Tibial nerve (tissue), 4 donors: Measurements from ENCODE around the gene FAM171A1. TPM values are rescaled to one million over a fixed set of nuclear protein-coding genes. Genes with fewer than 3 reads are reported as not detected.
A peak's percentile ranks its signal among the peaks of the same experiment; 100 is the strongest.
"Not testable (repeated sequence)": the region's sequence is repeated elsewhere in the genome, so short reads cannot be mapped to it uniquely, and the experiment has no call there.

Source experiments
- DNase-seq, 2 donors: peaks; one replicate each; pipeline ENCODE4 v3.0.0-alpha.2; 2019; ENCODE audit warnings: low spot score in 2 of 2
- H3K27ac ChIP-seq, 4 donors: fragments of 200-600 bp; sonication (generic) in 3 of 4; one replicate each; pipeline ENCODE4 v1.5.1; 2017 to 2019; ENCODE audit warnings: mild to moderate bottlenecking in 1 of 4
- H3K27me3 ChIP-seq, 2 donors: fragments of 200-600 bp; sonication (generic) in 1 of 2; one replicate each; pipeline versions ENCODE4 v1.5.1 to v1.6.0; 2017 to 2019
- H3K36me3 ChIP-seq, 3 donors: fragments of 200-600 bp; sonication (generic); one replicate each; pipeline ENCODE4 v1.5.1; 2018 to 2019
- H3K4me1 ChIP-seq, 4 donors: fragments of 200-600 bp; sonication (generic) in 3 of 4; one replicate each; pipeline ENCODE4 v1.5.1; 2017 to 2019
- H3K4me3 ChIP-seq, 4 donors: fragments of 200-600 bp; sonication (generic) in 3 of 4; one replicate each; pipeline ENCODE4 v1.5.1; 2017 to 2019; ENCODE audit warnings: mild to moderate bottlenecking in 1 of 4, moderate library complexity in 1 of 4
- H3K9me3 ChIP-seq, 4 donors: fragments of 200-600 bp; sonication (generic) in 3 of 4; one replicate each; pipeline ENCODE4 v1.5.1; 2017 to 2019
- CTCF ChIP-seq, 5 experiments: fragments of 200-600 bp in 3 of 5; fragments of 450-650 bp in 2 of 5; sonication (generic) in 3 of 5; IDR thresholded peaks; one replicate each; pipeline ENCODE4 v1.5.1; 2016 to 2019; ENCODE audit warnings: antibody characterized with exemption in 5 of 5, mild to moderate bottlenecking in 3 of 5, moderate library complexity in 2 of 5
- EP300 ChIP-seq, 2 donors: sonication (generic); formaldehyde crosslinking; IDR thresholded peaks; one replicate each; pipeline ENCODE4 v1.6.1; 2017; ENCODE audit warnings: antibody characterized with exemption in 2 of 2, mild to moderate bottlenecking in 1 of 2
- POLR2A ChIP-seq, 2 donors: fragments of 450-650 bp; IDR thresholded peaks; one replicate each; pipeline ENCODE4 v1.6.1; 2017; ENCODE audit warnings: antibody characterized with exemption in 2 of 2, mild to moderate bottlenecking in 2 of 2, moderate library complexity in 2 of 2
- WGBS, 2 donors: methylation state at CpG; one replicate each; pipeline ENCODE4 v1.1.5; 2018; 5-methylcytosine and 5-hydroxymethylcytosine counted together
- total RNA-seq, 4 donors: library from RNA; depleted of rRNA; stranded (reverse); fragments of >200 nt; gene quantifications; one replicate each; pipeline ENCODE4 v1.1.0, GENCODE V29; 2016

FAM171A1 gene
- 10 to 100 TPM; 15.3 to 31.2 (median 21.2) TPM for total RNA-seq

- TF ChIP-seq EP300 (IDR thresholded peaks at IDR 0.05) (no peak), CTCF (IDR thresholded peaks at IDR 0.05) (peak in 4 of 5 experiments; percentile 37 to 72 (median 49)), POLR2A (IDR thresholded peaks at IDR 0.05) (peak in 1 of 2 donors; percentile 22)
- Histone ChIP-seq H3K27ac (peak within 1 kb of the TSS; percentile 50 to 92 (median 76)), H3K4me3 (peak within 1 kb of the TSS; percentile 58 to 88 (median 66)), H3K36me3 (no peaks in the 10 kb centered on the region), H3K4me1 (peaks cover 0 to 48% (median 5%) of the 10 kb centered on the region in 4 donors), H3K9me3 (no peaks in the 10 kb centered on the region), H3K27me3 (no peaks in the 10 kb centered on the region)
- 7 to 10% methylated on average over 30 to 33 of the region's 115 CpGs for WGBS, 2 donors
- no peak for DNase-seq
Observed at GRCh38 chr10:15370856-15371701, at the start of gene FAM171A1. TSS of gene FAM171A1 (minus strand) at chr10:15371289. CDS start at chr10:15371052, 237 bp downstream.

DNA sequence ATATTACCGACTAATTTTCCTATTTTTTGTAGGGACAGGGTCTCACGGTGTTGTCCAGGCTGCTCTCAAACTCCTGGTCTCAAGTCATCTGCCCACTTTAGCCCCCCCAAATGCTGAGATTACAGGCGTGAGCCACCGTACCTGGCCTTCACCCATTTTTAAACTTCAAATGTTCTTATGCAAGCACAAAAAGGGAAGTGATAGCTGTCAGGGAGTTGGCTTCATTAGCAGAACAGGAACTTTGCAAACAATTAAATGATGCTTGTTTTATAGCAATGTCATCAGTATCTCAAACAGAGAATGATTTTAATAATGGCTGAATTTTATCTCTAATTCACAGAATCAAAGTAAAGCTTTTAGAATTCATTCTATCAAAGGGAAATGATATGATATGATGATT, 49.8 kb upstream of the FAM171A1 start:
- peaks cover 0 to 4% (median 0%) of the 10 kb centered on the region in 4 donors for H3K9me3 ChIP-seq
- no peak for TF ChIP-seq CTCF (IDR thresholded peaks at IDR 0.05)
- no peak for TF ChIP-seq POLR2A (IDR thresholded peaks at IDR 0.05)
- no peak for TF ChIP-seq EP300 (IDR thresholded peaks at IDR 0.05)
- no peaks in the 10 kb centered on the region for H3K27me3 ChIP-seq
- no peak for DNase-seq
- WGBS, 2 donors: 78 to 79% methylated on average over 4 of the region's 4 CpGs
- H3K4me3 ChIP-seq: no peak overlapping the region
- no peaks in the 10 kb centered on the region for H3K36me3 ChIP-seq
- no peaks in the 10 kb centered on the region for H3K4me1 ChIP-seq
- H3K27ac ChIP-seq: no peak overlapping the region

- H3K9me3 ChIP-seq: peaks cover 0 to 7% (median 0%) of the 10 kb centered on the region in 4 donors
- 13 to 38% methylated on average over 3 of the region's 3 CpGs for WGBS, 2 donors
- no peak overlapping the region for H3K27ac ChIP-seq
- peak in 1 of 2 donors; percentile 33 for DNase-seq
- no peaks in the 10 kb centered on the region for H3K4me1 ChIP-seq
- H3K4me3 ChIP-seq: no peak overlapping the region
- TF ChIP-seq EP300 (IDR thresholded peaks at IDR 0.05) (no peak), POLR2A (IDR thresholded peaks at IDR 0.05) (no peak), CTCF (IDR thresholded peaks at IDR 0.05) (peak; percentile 51 to 73 (median 62))
- H3K36me3 ChIP-seq: no peaks in the 10 kb centered on the region
- no peaks in the 10 kb centered on the region for H3K27me3 ChIP-seq
Observed at GRCh38 chr10:15419279-15419874, 48.3 kb upstream of the FAM171A1 start.

DNA sequence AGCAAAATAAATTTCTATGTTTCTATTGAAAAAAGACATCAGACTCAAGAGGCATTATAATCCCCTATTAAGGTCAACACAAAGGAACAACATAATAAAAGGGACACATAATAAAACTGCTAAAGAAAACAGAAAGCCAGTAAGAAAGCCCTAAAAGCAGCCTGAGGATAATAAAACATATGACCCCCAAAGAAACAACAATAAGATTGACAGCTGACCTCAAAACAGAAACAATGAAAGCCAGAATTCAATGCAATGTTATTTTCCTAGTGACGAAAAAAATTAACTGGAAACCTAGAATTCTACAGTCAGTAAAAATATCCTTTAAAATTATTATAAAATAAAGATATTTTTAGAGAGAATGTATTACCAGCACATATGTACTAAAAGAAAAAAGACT, 44.9 kb upstream of the FAM171A1 start:
- Histone ChIP-seq H3K27me3 (no peaks in the 10 kb centered on the region), H3K4me3 (no peak overlapping the region), H3K9me3 (peaks cover 0 to 7% (median 0%) of the 10 kb centered on the region in 4 donors), H3K36me3 (no peaks in the 10 kb centered on the region), H3K27ac (no peak overlapping the region), H3K4me1 (no peaks in the 10 kb centered on the region)
- TF ChIP-seq EP300 (IDR thresholded peaks at IDR 0.05) (no peak), POLR2A (IDR thresholded peaks at IDR 0.05) (no peak), CTCF (IDR thresholded peaks at IDR 0.05) (no peak)
- no peak for DNase-seq
- WGBS, 2 donors: 60 to 65% methylated on average over 1 of the region's 1 CpG

DNA sequence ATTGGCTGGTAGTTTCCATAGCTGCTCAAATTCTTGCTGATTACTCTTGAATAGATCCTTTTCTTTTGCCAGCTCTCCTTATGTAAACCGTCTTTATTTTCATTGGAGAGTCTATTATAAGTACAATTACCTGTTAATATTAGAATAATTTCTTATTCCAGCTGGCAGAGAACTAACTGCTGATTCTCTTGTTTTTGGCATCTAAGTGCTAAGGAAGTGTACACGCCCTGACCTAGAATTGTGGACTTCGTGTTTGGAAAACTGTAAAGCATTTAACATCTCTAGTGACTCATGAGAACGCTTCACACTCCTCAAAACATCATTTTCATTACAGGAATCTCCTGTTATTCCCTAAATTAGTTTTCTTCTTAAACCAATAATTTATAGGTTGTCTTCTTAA, 39.9 kb upstream of the FAM171A1 start:
- Histone ChIP-seq H3K4me1 (no peaks in the 10 kb centered on the region), H3K9me3 (peaks cover 0 to 4% (median 0%) of the 10 kb centered on the region in 4 donors), H3K4me3 (no peak overlapping the region), H3K27ac (peak overlapping the region in 1 of 4 donors; percentile 11), H3K27me3 (no peaks in the 10 kb centered on the region), H3K36me3 (no peaks in the 10 kb centered on the region)
- DNase-seq: no peak
- TF ChIP-seq EP300 (IDR thresholded peaks at IDR 0.05) (no peak), CTCF (IDR thresholded peaks at IDR 0.05) (no peak), POLR2A (IDR thresholded peaks at IDR 0.05) (no peak)
- 51 to 57% methylated on average over 4 of the region's 4 CpGs for WGBS, 2 donors

GRCh38 chr10:15409350-15409749, 38.3 kb upstream of the FAM171A1 start:
- WGBS, 2 donors: 77 to 78% methylated on average over 2 of the region's 2 CpGs
- DNase-seq, H3K36me3 ChIP-seq, H3K9me3 ChIP-seq, H3K27me3 ChIP-seq, H3K4me1 ChIP-seq, H3K4me3 ChIP-seq, H3K27ac ChIP-seq: not testable (repeated sequence)
